ENCODE measurements around the gene SHH. TPM values are rescaled to one million over a fixed set of nuclear protein-coding genes. Genes with fewer than 3 reads are reported as not detected.

SHH gene
- total RNA-seq, 2 donors from 2014 or later, result 0.32 to 1.2 TPM

DNA sequence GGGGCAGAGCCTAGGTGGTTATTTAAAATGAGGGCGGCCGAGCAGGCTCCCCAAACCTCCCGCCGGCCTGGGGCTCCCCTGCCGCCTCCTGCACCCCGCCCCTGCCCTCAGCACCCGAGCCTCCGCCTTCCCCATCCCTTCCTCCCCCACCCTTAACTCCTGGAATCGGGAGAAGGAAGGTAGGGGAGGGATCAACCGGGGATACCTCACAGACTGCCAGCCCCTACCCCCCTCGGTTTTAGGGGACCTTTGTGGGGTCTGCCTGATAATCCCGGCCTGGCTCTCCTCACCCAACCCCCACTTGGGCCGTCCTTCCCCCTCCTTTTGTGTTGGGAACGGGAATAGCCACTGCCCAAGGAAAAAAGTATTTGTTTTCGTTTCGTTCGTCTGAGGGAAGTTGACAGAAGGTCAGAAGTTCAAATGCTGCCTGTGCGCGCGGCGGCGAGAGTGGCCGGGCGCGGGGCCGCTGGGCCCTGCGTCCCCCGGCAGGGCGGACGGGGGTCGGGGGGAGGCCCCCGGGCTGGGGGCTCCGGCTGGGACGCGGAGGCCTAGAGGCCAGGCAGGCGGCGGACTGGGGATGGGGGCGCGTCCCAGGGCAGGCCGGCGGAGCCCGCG is 2.8 kb downstream of the SHH start:
- WGBS, result 2% methylated on average over 41 of the region's 43 CpGs
- TF ChIP-seq POLR2AphosphoS5 (IDR thresholded peaks at IDR 0.05) (no peak), POLR2A (IDR thresholded peaks at IDR 0.05) (no peak)
- TF ChIP-seq, protein P1, sequence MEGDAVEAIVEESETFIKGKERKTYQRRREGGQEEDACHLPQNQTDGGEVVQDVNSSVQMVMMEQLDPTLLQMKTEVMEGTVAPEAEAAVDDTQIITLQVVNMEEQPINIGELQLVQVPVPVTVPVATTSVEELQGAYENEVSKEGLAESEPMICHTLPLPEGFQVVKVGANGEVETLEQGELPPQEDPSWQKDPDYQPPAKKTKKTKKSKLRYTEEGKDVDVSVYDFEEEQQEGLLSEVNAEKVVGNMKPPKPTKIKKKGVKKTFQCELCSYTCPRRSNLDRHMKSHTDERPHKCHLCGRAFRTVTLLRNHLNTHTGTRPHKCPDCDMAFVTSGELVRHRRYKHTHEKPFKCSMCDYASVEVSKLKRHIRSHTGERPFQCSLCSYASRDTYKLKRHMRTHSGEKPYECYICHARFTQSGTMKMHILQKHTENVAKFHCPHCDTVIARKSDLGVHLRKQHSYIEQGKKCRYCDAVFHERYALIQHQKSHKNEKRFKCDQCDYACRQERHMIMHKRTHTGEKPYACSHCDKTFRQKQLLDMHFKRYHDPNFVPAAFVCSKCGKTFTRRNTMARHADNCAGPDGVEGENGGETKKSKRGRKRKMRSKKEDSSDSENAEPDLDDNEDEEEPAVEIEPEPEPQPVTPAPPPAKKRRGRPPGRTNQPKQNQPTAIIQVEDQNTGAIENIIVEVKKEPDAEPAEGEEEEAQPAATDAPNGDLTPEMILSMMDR (IDR thresholded peaks at IDR 0.05), result no peak
- Histone ChIP-seq H3K4me1 (replicated peaks) (peaks cover 9% of the 10 kb centered on the region), H3K36me3 (no peaks in the 10 kb centered on the region), H3K27ac (no peak overlapping the region), H3K4me3 (peak overlapping the region; percentile 17 to 24), H3K9me3 (no peaks in the 10 kb centered on the region), H3K27me3 (replicated peaks; ENCODE audit: insufficient read depth) (peaks cover 23% of the 10 kb centered on the region)
- intact Hi-C loops (cut with DNase I), result loop anchor here (10.0 kb wide), 1 partner anchor 955 kb away; no protein-coding TSS in a partner anchor
- DNase-seq (ENCODE audit: low spot score), result no peak

DNA sequence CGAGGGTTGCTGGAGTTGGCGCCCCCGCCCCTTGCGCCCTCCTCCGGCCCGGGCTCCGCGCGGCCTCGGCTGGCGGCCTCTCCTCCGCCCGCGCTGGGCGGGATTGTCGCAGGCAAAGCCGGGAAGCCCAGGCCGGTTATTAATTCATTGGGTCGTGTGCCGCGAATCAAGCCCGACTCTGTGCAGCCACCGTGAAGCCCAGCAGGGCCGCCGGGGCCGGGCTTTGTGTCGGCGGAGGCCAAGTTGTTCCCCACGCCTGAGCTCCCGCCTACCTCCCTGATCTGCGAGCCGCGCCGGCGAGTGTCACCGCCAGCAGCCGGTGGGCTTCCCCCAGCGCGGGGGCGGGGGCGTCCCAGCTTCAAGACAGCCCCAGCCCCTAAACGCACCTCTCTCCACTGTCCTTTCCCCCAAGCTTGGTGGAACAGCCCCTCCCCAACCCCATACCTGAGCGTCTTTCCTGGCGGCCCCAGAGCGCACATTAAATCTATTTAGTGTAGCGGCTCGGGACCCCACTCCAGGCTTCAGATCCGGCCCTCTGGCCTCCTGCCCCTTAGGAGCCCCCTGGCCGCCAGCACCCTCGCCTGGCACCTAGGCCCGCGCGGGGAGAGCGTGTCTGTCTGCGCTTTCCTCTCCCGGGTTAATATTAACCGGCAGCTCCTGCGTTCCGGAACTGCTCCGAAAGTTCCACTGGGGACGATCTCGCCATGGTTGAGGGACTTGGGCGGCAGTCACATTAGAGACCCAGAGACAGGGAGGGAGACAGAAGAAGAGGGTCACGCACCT is 3.5 kb downstream of the SHH start:
- intact Hi-C loops (cut with DNase I), result loop anchor here (10.0 kb wide), 1 partner anchor 956 kb away; no protein-coding TSS in a partner anchor
- TF ChIP-seq, protein P1 (IDR thresholded peaks at IDR 0.05), result no peak
- TF ChIP-seq POLR2A (IDR thresholded peaks at IDR 0.05) (no peak), POLR2AphosphoS5 (IDR thresholded peaks at IDR 0.05) (no peak)

DNA sequence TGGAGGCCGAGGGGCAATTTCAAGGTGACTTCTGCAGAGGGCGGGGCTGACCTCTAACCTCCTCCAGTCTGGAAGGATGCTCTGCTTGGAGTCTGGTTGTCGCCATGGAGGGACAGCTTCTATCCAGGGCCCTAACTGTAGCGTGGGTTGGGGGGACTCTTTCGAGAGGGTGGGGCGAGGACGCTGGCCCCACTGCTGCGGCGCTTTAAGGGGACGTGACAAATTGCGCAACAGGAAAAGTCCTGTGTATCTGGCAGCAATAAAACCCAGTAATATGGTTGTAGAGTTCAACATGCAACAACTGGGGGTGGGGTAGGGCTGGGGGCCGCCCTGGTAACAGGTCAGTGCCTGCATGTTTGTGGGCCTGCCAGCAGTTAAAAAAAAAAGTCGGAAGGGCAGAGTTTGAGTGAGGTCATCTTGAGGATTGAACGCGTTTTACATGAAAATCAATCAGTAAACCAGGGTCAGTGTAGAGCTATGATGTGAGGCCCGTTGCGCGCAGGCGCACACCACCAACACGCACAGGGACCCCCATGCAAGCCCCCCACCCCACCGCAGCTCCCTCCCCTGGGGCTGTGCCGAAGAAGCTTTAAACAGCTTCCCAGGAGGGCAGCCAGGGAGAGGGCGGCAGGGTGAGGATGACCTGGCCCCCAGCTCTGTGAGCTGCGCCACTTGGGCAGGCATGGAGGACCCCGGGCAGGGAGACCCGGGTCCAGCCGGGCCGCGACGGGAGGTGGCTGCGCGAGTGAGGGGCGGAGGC is 4.3 kb downstream of the SHH start:
- intact Hi-C loops (cut with DNase I), result loop anchor here (10.0 kb wide), 1 partner anchor 957 kb away; no protein-coding TSS in a partner anchor
- Histone ChIP-seq H3K27ac (no peak overlapping the region), H3K4me1 (replicated peaks) (peaks cover 9% of the 10 kb centered on the region), H3K27me3 (replicated peaks; ENCODE audit: insufficient read depth) (peaks cover 20% of the 10 kb centered on the region), H3K36me3 (no peaks in the 10 kb centered on the region), H3K9me3 (no peaks in the 10 kb centered on the region), H3K4me3 (peak overlapping the region; percentile 17 to 24)
- no peak for DNase-seq (ENCODE audit: low spot score)
- WGBS, result 24% methylated on average over 33 of the region's 33 CpGs
- TF ChIP-seq, protein P1 (IDR thresholded peaks at IDR 0.05), result no peak
- TF ChIP-seq POLR2AphosphoS5 (IDR thresholded peaks at IDR 0.05), result no peak
- TF ChIP-seq POLR2A (IDR thresholded peaks at IDR 0.05), result no peak

More for the DNA sequence above, 3.5 kb downstream of the SHH start:
- no peaks in the 10 kb centered on the region for H3K9me3 ChIP-seq
- H3K36me3 ChIP-seq, result no peaks in the 10 kb centered on the region
- H3K4me1 ChIP-seq (replicated peaks), result peaks cover 9% of the 10 kb centered on the region
- H3K27me3 ChIP-seq (replicated peaks; ENCODE audit: insufficient read depth), result peaks cover 20% of the 10 kb centered on the region
- peak overlapping the region; percentile 17 to 24 for H3K4me3 ChIP-seq
- H3K27ac ChIP-seq, result no peak overlapping the region
- no peak for DNase-seq (ENCODE audit: low spot score)
- WGBS, result 1% methylated on average over 60 of the region's 64 CpGs

DNA sequence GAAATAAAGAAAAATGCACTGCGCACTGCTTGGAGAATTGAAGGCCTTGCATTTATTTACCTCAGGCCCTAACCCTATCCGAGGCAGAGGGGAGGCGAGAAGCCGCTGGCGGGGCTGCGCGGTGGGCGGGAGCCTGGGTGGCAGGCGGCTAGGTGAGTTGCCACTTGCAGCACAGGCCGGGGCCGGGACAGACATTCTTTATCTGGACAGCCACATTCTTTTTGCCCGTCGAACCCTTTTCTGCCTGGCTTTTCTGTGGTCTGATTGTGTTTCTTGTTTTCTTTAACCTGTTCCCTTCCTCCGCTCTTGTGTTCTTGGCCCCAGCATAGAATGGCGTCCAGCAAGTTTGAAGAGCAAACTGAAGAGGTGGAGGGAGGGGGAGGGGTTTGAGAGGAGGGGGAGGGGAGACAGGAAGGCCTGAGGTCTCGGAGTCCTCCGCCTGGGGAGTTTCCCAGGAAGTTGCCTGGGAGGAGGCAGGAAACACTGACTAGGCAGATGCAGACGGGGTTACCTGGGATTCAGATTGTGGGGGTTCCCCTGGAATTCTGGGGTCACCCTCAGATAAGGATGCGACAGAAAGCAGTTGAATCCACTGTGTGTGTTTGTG is 5.1 kb downstream of the SHH start:
- Histone ChIP-seq H3K9me3 (no peaks in the 10 kb centered on the region), H3K36me3 (no peaks in the 10 kb centered on the region), H3K4me1 (replicated peaks) (peaks cover 9% of the 10 kb centered on the region), H3K27ac (no peak overlapping the region), H3K4me3 (no peak overlapping the region), H3K27me3 (replicated peaks; ENCODE audit: insufficient read depth) (peaks cover 18% of the 10 kb centered on the region)
- WGBS, result 59% methylated on average over 19 of the region's 19 CpGs
- DNase-seq (ENCODE audit: low spot score), result no peak
- intact Hi-C loops (cut with DNase I), result loop anchor here (10.0 kb wide), 1 partner anchor 958 kb away; no protein-coding TSS in a partner anchor
- TF ChIP-seq POLR2A (IDR thresholded peaks at IDR 0.05) (no peak), POLR2AphosphoS5 (IDR thresholded peaks at IDR 0.05) (no peak)
- TF ChIP-seq, protein P1 (IDR thresholded peaks at IDR 0.05), result no peak

Data from prostate gland (tissue), 2 donors.